Fibroblast of lung (primary cell): ENCODE data around the gene SLC27A1. TPM values are rescaled to one million over a fixed set of nuclear protein-coding genes. Genes with fewer than 3 reads are reported as not detected.

ENCODE experiments used
- DNase-seq, 2 donors: peaks; one replicate each; pipeline versions ENCODE4 v3.0.0 to v3.0.0-alpha.2; 2010; ENCODE audit warnings: low read depth in 2 of 2
- H2AFZ ChIP-seq: 2 replicates; pipeline ENCODE4 v1.5.1; 2012; ENCODE audit warnings: low read length, control low read depth, inconsistent platforms
- H3K27ac ChIP-seq: 2 replicates; pipeline ENCODE4 v1.5.1; 2011; ENCODE audit warnings: low read length, control low read depth; ENCODE audit not compliant: insufficient read depth
- H3K27me3 ChIP-seq: 2 replicates; pipeline ENCODE4 v1.5.1; 2011; ENCODE audit warnings: mild to moderate bottlenecking, low read length; ENCODE audit not compliant: control insufficient read depth, insufficient read depth
- H3K36me3 ChIP-seq: 2 replicates; pipeline ENCODE4 v1.5.1; 2011; ENCODE audit warnings: low read length; ENCODE audit not compliant: control insufficient read depth, insufficient read depth
- H3K4me1 ChIP-seq: 2 replicates; pipeline ENCODE4 v1.5.1; 2011; ENCODE audit warnings: low read length; ENCODE audit not compliant: control insufficient read depth, insufficient read depth; ENCODE audit errors: extremely low read depth
- H3K4me2 ChIP-seq: 2 replicates; pipeline ENCODE4 v1.5.1; 2011; ENCODE audit warnings: low read length, control low read depth; ENCODE audit not compliant: insufficient read depth; ENCODE audit errors: extremely low read depth
- H3K4me3 ChIP-seq, 4 experiments: fragments of 200-600 bp in 1 of 4; sonication (generic) in 1 of 4; replicated peaks in 1 of 4; 2 replicates each; pipeline ENCODE4 v1.5.1; 2011 to 2016; ENCODE audit warnings: low read length in 4 of 4, low read depth in 3 of 4, mild to moderate bottlenecking in 3 of 4, control low read depth in 2 of 4, inconsistent platforms in 1 of 4, mixed read lengths in 1 of 4; ENCODE audit not compliant: insufficient read depth in 1 of 4; ENCODE audit errors: control extremely low read depth in 1 of 4
- H3K79me2 ChIP-seq: 2 replicates; pipeline ENCODE4 v1.5.1; 2012; ENCODE audit warnings: mild to moderate bottlenecking, low read length, inconsistent platforms; ENCODE audit not compliant: control insufficient read depth, insufficient read depth
- H3K9ac ChIP-seq: 2 replicates; pipeline ENCODE4 v1.5.1; 2011; ENCODE audit warnings: mild to moderate bottlenecking, low read length, control low read depth; ENCODE audit not compliant: insufficient read depth
- H3K9me3 ChIP-seq: 2 replicates; pipeline ENCODE4 v1.5.1; 2012; ENCODE audit warnings: low read depth, low read length; ENCODE audit not compliant: control insufficient read depth, insufficient read depth
- H4K20me1 ChIP-seq: 2 replicates; pipeline ENCODE4 v1.5.1; 2011; ENCODE audit warnings: low read length; ENCODE audit not compliant: control insufficient read depth, insufficient read depth; ENCODE audit errors: extremely low read depth
- EZH2 ChIP-seq: IDR thresholded peaks from 2 replicates; pipeline ENCODE4 v1.5.1; 2012; ENCODE audit warnings: low read length, control low read depth, mild to moderate bottlenecking; ENCODE audit errors: missing control alignments
- polyA plus RNA-seq, 2 donors: library from polyadenylated mRNA; depleted of rRNA in 1 of 2; stranded (reverse) in 1 of 2; unstranded in 1 of 2; fragments of >200 nt; gene quantifications; 2 replicates each; pipeline ENCODE4 v1.2.1, GENCODE V29; 2011 to 2012; ENCODE audit warnings: missing spikeins in 1 of 2
- total RNA-seq: library from RNA; depleted of rRNA; stranded (reverse); fragments of >200 nt; gene quantifications from 2 replicates; pipeline ENCODE4 v1.2.1, GENCODE V29; 2014
- TF ChIP-seq, protein P1 (sequence below), 2 donors: IDR thresholded peaks in 1 of 2; conservative IDR thresholded peaks in 1 of 2; 1 replicate in 1 of 2; 2 replicates in 1 of 2; pipeline ENCODE4 v1.5.1; 2011 to 2012; ENCODE audit warnings: low read length in 2 of 2, control low read depth in 1 of 2, inconsistent platforms in 1 of 2, low read depth in 1 of 2, mild to moderate bottlenecking in 1 of 2

SLC27A1 gene
- total and polyA plus RNA-seq, 2 donors (not counting 1 experiment from before 2014, with no cell fraction given): 4.0 to 25.3 TPM

DNA sequence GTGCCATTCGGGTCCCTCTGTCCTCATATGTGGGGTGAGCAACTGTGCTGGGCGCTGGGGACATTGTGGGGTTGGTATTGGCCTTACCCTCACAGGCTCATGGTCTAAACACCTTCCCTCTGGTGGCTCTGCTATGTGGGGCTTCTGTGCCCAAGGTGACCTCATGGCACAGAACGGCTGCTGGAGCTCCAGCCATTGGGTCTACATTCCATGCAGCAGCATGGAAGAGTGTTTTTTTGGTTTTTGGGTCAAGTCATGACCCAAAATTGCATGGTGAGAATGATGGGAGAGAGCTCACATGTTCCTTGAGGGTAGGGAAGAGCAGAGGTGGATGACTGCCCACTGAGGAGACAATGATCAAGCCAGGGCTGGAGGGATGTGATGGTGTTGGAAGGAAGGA, 58.3 kb downstream of the SLC27A1 start:
- Histone ChIP-seq H3K9me3 (no peaks in the 10 kb centered on the region), H3K27me3 (no peaks in the 10 kb centered on the region), H3K4me1 (no peaks in the 10 kb centered on the region), H3K4me3 (no peak overlapping the region), H3K4me2 (no peak overlapping the region), H3K27ac (no peak overlapping the region), H3K79me2 (no peaks in the 10 kb centered on the region), H3K9ac (no peak overlapping the region), H4K20me1 (no peaks in the 10 kb centered on the region), H2AFZ (no peak overlapping the region), H3K36me3 (no peaks in the 10 kb centered on the region)
- DNase-seq: no peak
- TF ChIP-seq, protein P1, sequence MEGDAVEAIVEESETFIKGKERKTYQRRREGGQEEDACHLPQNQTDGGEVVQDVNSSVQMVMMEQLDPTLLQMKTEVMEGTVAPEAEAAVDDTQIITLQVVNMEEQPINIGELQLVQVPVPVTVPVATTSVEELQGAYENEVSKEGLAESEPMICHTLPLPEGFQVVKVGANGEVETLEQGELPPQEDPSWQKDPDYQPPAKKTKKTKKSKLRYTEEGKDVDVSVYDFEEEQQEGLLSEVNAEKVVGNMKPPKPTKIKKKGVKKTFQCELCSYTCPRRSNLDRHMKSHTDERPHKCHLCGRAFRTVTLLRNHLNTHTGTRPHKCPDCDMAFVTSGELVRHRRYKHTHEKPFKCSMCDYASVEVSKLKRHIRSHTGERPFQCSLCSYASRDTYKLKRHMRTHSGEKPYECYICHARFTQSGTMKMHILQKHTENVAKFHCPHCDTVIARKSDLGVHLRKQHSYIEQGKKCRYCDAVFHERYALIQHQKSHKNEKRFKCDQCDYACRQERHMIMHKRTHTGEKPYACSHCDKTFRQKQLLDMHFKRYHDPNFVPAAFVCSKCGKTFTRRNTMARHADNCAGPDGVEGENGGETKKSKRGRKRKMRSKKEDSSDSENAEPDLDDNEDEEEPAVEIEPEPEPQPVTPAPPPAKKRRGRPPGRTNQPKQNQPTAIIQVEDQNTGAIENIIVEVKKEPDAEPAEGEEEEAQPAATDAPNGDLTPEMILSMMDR (conservative IDR thresholded peaks at IDR 0.05 in 1 of 2, IDR thresholded peaks at IDR 0.05 in 1 of 2; ENCODE audit: low read depth in 1 of 2, low read length in 2 of 2): no peak
- no peak for TF ChIP-seq EZH2

DNA sequence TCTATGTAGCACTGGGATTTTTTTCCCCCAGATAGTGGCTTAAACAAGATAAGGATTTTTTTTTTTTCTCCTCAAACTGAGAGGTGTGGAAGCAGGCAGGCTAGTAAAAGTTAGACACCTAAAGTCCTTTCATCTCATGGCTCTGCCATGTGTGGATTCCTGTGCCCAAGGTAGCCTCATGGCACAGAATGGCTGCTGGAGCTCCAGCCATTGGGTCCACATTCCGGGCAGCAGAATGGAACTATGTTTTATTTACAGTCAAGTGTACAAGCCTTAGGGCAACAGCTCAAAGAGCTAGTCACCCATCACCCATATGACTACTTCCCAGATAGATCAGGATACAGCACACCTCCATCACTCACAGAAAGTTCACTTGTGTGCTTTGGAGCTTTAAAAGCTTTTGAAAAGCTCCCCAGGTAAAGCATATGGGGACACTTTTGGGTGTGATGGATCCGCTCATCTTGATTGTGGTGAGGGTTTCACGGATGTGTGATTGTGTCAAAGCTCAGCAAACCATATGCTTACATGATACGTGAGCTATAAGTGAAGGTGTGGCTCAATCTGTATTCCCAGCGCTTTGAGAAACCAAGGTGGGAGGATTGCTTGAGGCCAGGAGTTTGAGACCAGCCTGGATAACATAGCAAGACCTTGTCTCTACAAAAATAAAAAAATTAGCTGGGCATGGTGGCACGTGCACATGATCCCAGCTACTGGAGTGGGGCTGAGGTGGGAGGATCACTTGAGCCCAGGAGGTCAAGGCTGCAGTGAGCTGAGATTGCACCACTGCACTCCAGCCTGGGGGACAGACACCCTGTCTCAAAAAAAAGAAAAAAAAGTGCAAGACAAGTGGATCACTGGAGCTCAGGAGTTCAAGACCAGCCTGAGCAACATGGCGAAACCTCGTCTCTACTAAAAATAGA, 59.2 kb downstream of the SLC27A1 start:
- H3K9me3 ChIP-seq: no peaks in the 10 kb centered on the region
- H3K79me2 ChIP-seq: no peaks in the 10 kb centered on the region
- H3K27ac ChIP-seq: no peak overlapping the region
- H3K4me2 ChIP-seq: no peak overlapping the region
- no peak for DNase-seq
- H4K20me1 ChIP-seq: no peaks in the 10 kb centered on the region
- no peaks in the 10 kb centered on the region for H3K36me3 ChIP-seq
- H3K4me1 ChIP-seq: no peaks in the 10 kb centered on the region
- TF ChIP-seq, protein P1 (conservative IDR thresholded peaks at IDR 0.05 in 1 of 2, IDR thresholded peaks at IDR 0.05 in 1 of 2; ENCODE audit: low read depth in 1 of 2, low read length in 2 of 2): no peak
- no peak for TF ChIP-seq EZH2
- no peak overlapping the region for H3K9ac ChIP-seq
- H3K27me3 ChIP-seq: no peaks in the 10 kb centered on the region
- no peak overlapping the region for H3K4me3 ChIP-seq
- H2AFZ ChIP-seq: no peak overlapping the region

DNA sequence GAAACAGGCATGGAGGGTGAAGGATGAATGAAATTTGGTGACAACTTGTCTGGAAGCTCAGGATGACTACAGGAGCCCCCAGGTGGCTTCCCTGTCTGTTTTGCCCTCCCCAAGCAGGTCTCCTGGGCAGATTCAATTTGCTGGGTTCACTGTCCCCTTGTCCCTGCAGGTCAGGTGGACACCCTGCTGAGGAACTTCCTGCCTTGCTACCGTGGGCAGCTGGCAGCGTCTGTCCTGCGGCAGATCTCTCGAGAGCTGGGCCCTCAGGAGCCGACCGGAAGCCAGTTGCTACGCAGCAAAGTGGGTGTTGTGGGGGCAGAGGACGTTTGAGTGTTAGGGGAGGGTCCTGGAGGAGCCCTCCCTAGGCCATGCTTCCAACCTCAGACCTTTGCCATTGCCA, 60.3 kb downstream of the SLC27A1 start:
- no peaks in the 10 kb centered on the region for H3K36me3 ChIP-seq
- H3K27me3 ChIP-seq: no peaks in the 10 kb centered on the region
- no peak overlapping the region for H3K4me2 ChIP-seq
- H3K4me3 ChIP-seq: no peak overlapping the region
- H2AFZ ChIP-seq: no peak overlapping the region
- H3K27ac ChIP-seq: no peak overlapping the region
- no peaks in the 10 kb centered on the region for H3K4me1 ChIP-seq
- H4K20me1 ChIP-seq: no peaks in the 10 kb centered on the region
- H3K9ac ChIP-seq: no peak overlapping the region
- TF ChIP-seq EZH2: no peak
- TF ChIP-seq, protein P1 (conservative IDR thresholded peaks at IDR 0.05 in 1 of 2, IDR thresholded peaks at IDR 0.05 in 1 of 2; ENCODE audit: low read depth in 1 of 2, low read length in 2 of 2): no peak
- no peaks in the 10 kb centered on the region for H3K9me3 ChIP-seq
- DNase-seq: no peak
- no peaks in the 10 kb centered on the region for H3K79me2 ChIP-seq
